ENCODE measurements around the gene MYO15B.

The MYO15B gene

DNA sequence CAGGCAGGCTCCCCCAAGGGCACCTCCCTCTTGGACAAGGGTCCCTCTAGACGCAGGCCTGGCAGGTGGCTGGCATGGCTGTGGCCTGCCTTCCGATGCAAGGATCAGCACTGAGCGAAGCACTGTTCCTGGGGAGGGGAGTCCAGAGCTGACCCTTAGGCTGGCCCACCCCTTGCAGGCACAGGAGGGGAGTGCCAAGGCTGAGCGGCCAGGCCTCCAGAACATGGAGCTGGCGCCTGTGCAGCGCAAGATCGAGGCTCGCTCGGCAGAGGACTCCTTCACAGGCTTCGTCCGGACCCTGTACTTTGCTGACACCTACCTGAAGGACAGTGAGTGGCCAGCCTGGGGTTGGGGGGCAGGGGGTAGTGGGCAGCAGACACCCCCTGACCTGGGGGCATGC lies 16.8 kb upstream of the MYO15B start:
- Histone ChIP-seq H3K9me3 (ENCODE audit: control insufficient read depth, insufficient read depth, low read length) (no peaks in the 10 kb centered on the region), H3K36me3 (ENCODE audit: control insufficient read depth, low read length) (no peaks in the 10 kb centered on the region), H3K79me2 (ENCODE audit: control insufficient read depth, low read length) (no peaks in the 10 kb centered on the region), H3K27ac (ENCODE audit: low read depth, low read length) (peak overlapping the region; percentile 25; the same call in 1 of the 2 replicates), H4K20me1 (ENCODE audit: control insufficient read depth, insufficient read depth, low read depth, low read length) (no peaks in the 10 kb centered on the region), H3K27me3 (ENCODE audit: control insufficient read depth, low read length) (no peaks in the 10 kb centered on the region), H3K4me3 (ENCODE audit: low read length) (peak overlapping the region; percentile 31), H3K4me2 (ENCODE audit: low read length) (peak overlapping the region; percentile 61), H3F3A (ENCODE audit: control insufficient read depth, insufficient read depth) (no peaks in the 10 kb centered on the region), H3K4me1 (ENCODE audit: control insufficient read depth, low read length) (peaks cover 23% of the 10 kb centered on the region), H3K9me2 (replicated peaks; ENCODE audit: control insufficient read depth, low read length) (no peaks in the 10 kb centered on the region)
- TF ChIP-seq CTCF (IDR thresholded peaks at IDR 0.05; ENCODE audit: low read depth, low read length, poor library complexity, severe bottlenecking): no peak
- TF ChIP-seq EZH2phosphoT487 (IDR thresholded peaks at IDR 0.05; ENCODE audit: borderline replicate concordance, low read length): no peak

DNA sequence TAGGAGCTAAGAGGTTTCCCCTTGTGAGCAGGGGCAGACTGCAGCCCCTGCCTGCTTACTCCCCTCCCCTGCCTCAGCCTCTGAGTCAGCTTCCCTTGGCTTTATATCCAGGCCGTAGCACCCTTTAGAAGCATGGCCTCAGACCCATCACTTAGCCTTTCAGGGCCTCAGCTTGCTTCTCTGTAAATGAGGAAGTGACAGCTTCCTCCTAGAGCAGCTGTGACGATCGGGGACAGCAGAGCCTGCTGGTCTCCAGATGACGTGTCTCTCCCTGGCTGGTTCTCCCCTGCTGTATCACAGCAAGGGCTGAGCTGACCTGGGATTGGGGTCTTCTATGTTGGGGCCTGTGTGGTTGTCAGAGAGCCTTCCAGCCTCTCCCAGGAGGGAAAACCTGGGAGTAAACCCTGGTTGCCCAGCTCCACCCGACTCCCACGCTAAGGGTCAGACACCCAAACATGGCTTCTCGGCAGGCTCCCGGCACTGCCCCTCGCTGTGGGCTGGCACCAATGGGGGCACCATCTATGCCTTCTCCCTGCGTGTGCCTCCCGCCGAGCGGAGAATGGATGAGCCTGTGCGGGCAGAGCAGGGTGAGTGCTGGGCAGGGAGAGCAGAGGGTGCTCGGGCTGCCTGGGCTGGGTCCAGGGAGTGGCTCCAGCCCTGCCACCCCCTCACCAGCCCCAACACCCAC lies 16.3 kb upstream of the MYO15B start:
- Histone ChIP-seq H3K79me2 (ENCODE audit: control insufficient read depth, low read length) (no peaks in the 10 kb centered on the region), H3K4me2 (ENCODE audit: low read length) (peak overlapping the region; percentile 61), H3K4me1 (ENCODE audit: control insufficient read depth, low read length) (peaks cover 21% of the 10 kb centered on the region), H3K9me2 (replicated peaks; ENCODE audit: control insufficient read depth, low read length) (no peaks in the 10 kb centered on the region), H4K20me1 (ENCODE audit: control insufficient read depth, insufficient read depth, low read depth, low read length) (no peaks in the 10 kb centered on the region), H3K36me3 (ENCODE audit: control insufficient read depth, low read length) (no peaks in the 10 kb centered on the region), H3F3A (ENCODE audit: control insufficient read depth, insufficient read depth) (no peaks in the 10 kb centered on the region), H3K4me3 (ENCODE audit: low read length) (peak overlapping the region; percentile 31), H3K9me3 (ENCODE audit: control insufficient read depth, insufficient read depth, low read length) (no peaks in the 10 kb centered on the region), H3K27ac (ENCODE audit: low read depth, low read length) (peak overlapping the region; percentile 25; the same call in 1 of the 2 replicates), H3K27me3 (ENCODE audit: control insufficient read depth, low read length) (no peaks in the 10 kb centered on the region)
- TF ChIP-seq CTCF (IDR thresholded peaks at IDR 0.05; ENCODE audit: low read depth, low read length, poor library complexity, severe bottlenecking) (no peak), EZH2phosphoT487 (IDR thresholded peaks at IDR 0.05; ENCODE audit: borderline replicate concordance, low read length) (no peak)

GRCh38 chr17:75571885-75572215 lies 15.8 kb upstream of the MYO15B start:
- TF ChIP-seq CTCF (IDR thresholded peaks at IDR 0.05; ENCODE audit: low read depth, low read length, poor library complexity, severe bottlenecking) (no peak), EZH2phosphoT487 (IDR thresholded peaks at IDR 0.05; ENCODE audit: borderline replicate concordance, low read length) (no peak)
- H3K36me3 ChIP-seq (ENCODE audit: control insufficient read depth, low read length): no peaks in the 10 kb centered on the region
- H3K27ac ChIP-seq (ENCODE audit: low read depth, low read length): no peak overlapping the region
- H3K4me2 ChIP-seq (ENCODE audit: low read length): peak overlapping the region; percentile 61; the same call in 1 of the 2 replicates
- H3F3A ChIP-seq (ENCODE audit: control insufficient read depth, insufficient read depth): no peaks in the 10 kb centered on the region
- no peaks in the 10 kb centered on the region for H3K9me3 ChIP-seq (ENCODE audit: control insufficient read depth, insufficient read depth, low read length)
- H3K27me3 ChIP-seq (ENCODE audit: control insufficient read depth, low read length): no peaks in the 10 kb centered on the region
- H3K9me2 ChIP-seq (replicated peaks; ENCODE audit: control insufficient read depth, low read length): no peaks in the 10 kb centered on the region
- H4K20me1 ChIP-seq (ENCODE audit: control insufficient read depth, insufficient read depth, low read depth, low read length): no peaks in the 10 kb centered on the region
- peaks cover 16% of the 10 kb centered on the region for H3K4me1 ChIP-seq (ENCODE audit: control insufficient read depth, low read length)
- no peak overlapping the region for H3K4me3 ChIP-seq (ENCODE audit: low read length)
- H3K79me2 ChIP-seq (ENCODE audit: control insufficient read depth, low read length): no peaks in the 10 kb centered on the region

All from DOHH2 (cell line).